ENCODE measurements around the gene TUT4.

TUT4 gene

DNA sequence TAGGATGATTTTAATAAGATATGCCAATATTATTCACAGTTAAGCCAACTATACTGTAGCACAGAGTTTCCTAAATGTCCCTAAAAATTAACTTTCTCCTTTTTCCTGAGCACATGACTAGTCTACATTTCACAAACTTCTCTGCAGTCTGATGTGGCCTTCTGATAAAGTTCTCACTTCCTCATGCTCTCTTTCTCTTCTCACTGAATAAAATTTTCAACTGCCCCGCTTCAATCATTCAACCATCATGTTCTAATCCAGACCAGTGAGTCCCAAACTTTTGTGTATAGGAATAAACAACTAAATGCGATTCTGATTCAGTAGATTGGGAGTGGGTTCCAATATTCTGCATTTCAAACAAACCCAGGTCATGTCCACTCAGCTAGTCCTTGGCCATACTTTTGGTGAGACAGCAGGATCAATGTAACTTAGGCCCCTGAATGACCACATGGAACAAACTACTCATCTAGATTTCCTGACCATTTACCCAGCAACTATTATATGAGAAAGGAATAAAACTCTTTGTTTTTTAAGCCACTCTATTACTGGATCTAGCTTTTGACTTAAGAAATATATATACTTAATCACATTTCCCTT, 20.1 kb downstream of the TUT4 start:
- Histone ChIP-seq H3K27me3 (replicated peaks) (no peaks in the 10 kb centered on the region), H3K4me3 (ENCODE audit: low read depth, low read length) (no peak overlapping the region), H3K36me3 (replicated peaks) (no peaks in the 10 kb centered on the region), H3K27ac (no peak overlapping the region)
- TF ChIP-seq, protein P1, sequence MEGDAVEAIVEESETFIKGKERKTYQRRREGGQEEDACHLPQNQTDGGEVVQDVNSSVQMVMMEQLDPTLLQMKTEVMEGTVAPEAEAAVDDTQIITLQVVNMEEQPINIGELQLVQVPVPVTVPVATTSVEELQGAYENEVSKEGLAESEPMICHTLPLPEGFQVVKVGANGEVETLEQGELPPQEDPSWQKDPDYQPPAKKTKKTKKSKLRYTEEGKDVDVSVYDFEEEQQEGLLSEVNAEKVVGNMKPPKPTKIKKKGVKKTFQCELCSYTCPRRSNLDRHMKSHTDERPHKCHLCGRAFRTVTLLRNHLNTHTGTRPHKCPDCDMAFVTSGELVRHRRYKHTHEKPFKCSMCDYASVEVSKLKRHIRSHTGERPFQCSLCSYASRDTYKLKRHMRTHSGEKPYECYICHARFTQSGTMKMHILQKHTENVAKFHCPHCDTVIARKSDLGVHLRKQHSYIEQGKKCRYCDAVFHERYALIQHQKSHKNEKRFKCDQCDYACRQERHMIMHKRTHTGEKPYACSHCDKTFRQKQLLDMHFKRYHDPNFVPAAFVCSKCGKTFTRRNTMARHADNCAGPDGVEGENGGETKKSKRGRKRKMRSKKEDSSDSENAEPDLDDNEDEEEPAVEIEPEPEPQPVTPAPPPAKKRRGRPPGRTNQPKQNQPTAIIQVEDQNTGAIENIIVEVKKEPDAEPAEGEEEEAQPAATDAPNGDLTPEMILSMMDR (IDR thresholded peaks at IDR 0.05; ENCODE audit: low read depth, low read length, missing control alignments), result no peak
- in situ Hi-C loops (cut with HindIII; ENCODE audit: low pct_ligation_motif_present, low sequenced_read_pairs), result no loop called here
- DNase-seq, result no peak

- H3K27me3 ChIP-seq (replicated peaks), result no peaks in the 10 kb centered on the region
- TF ChIP-seq, protein P1 (IDR thresholded peaks at IDR 0.05; ENCODE audit: low read depth, low read length, missing control alignments), result no peak
- no peak overlapping the region for H3K27ac ChIP-seq
- no peaks in the 10 kb centered on the region for H3K36me3 ChIP-seq (replicated peaks)
- DNase-seq, result no peak
- H3K4me3 ChIP-seq (ENCODE audit: low read depth, low read length), result no peak overlapping the region
- in situ Hi-C loops (cut with HindIII; ENCODE audit: low pct_ligation_motif_present, low sequenced_read_pairs), result no loop called here
Measured at GRCh38 chr1:52532247-52532646, 20.6 kb downstream of the TUT4 start.

- in situ Hi-C loops (cut with HindIII; ENCODE audit: low pct_ligation_motif_present, low sequenced_read_pairs), result no loop called here
- no peak overlapping the region for H3K27ac ChIP-seq
- H3K36me3 ChIP-seq (replicated peaks), result no peaks in the 10 kb centered on the region
- H3K27me3 ChIP-seq (replicated peaks), result no peaks in the 10 kb centered on the region
- H3K4me3 ChIP-seq (ENCODE audit: low read depth, low read length), result no peak overlapping the region
- no peak for DNase-seq
- TF ChIP-seq, protein P1 (IDR thresholded peaks at IDR 0.05; ENCODE audit: low read depth, low read length, missing control alignments), result no peak
Measured at GRCh38 chr1:52531249-52531872, 21.5 kb downstream of the TUT4 start.

DNA sequence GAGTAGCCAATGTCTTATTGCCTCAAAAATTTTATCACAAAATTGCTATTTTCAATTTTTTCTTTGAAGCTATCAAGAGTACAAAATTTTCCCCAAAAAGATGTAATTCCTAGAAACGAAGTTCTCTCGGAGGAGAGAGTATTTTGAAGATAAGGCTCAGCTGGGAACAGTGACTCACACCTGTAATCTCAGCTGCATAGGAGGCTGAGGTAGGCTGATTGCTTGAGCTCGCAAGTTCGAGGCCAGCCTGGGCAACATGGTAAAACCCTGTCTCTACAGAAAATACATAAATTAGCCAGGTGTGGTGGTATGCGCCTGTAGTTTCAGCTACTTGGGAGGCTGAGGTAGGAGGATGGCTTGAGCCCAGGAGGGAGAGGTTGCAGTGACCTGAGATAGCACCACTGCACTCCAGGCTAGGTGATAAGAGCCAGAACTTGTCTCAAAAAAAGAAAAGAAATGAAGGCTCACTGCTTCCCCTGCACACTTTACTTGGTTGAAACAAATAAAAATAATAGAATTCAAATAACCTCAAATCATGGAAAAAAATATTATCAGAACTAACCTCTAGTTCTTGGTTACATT, 22.2 kb downstream of the TUT4 start:
- Histone ChIP-seq H3K27ac (no peak overlapping the region), H3K4me3 (ENCODE audit: low read depth, low read length) (no peak overlapping the region), H3K27me3 (replicated peaks) (no peaks in the 10 kb centered on the region), H3K36me3 (replicated peaks) (no peaks in the 10 kb centered on the region)
- TF ChIP-seq, protein P1 (IDR thresholded peaks at IDR 0.05; ENCODE audit: low read depth, low read length, missing control alignments), result no peak
- in situ Hi-C loops (cut with HindIII; ENCODE audit: low pct_ligation_motif_present, low sequenced_read_pairs), result no loop called here
- DNase-seq, result no peak

GRCh38 chr1:52523376-52523775, 29.5 kb downstream of the TUT4 start:
- Histone ChIP-seq H3K27ac (no peak overlapping the region), H3K36me3 (replicated peaks) (no peaks in the 10 kb centered on the region), H3K4me3 (ENCODE audit: low read depth, low read length) (no peak overlapping the region), H3K27me3 (replicated peaks) (no peaks in the 10 kb centered on the region)
- TF ChIP-seq, protein P1 (IDR thresholded peaks at IDR 0.05; ENCODE audit: low read depth, low read length, missing control alignments), result no peak
- in situ Hi-C loops (cut with HindIII; ENCODE audit: low pct_ligation_motif_present, low sequenced_read_pairs), result no loop called here
- peak; percentile 38 for DNase-seq

Measured in brain microvascular endothelial cell (primary cell).